Neural cell (in vitro differentiated cells): Measurements from ENCODE around the gene ARSA. TPM values are rescaled to one million over a fixed set of nuclear protein-coding genes. Genes with fewer than 3 reads are reported as not detected.

Source experiments
- H2AFZ ChIP-seq: fragments of 200-600, 300-800 bp; sonication (generic), shearing (Covaris generic); 2 replicates; pipeline ENCODE4 v1.6.0; 2014; ENCODE audit warnings: low read depth, mild to moderate bottlenecking, antibody characterized with exemption, low read length, moderate library complexity
- H3F3A ChIP-seq: fragments of 200-600 bp; shearing (Covaris generic); 2 replicates; pipeline ENCODE4 v1.6.1; 2016; ENCODE audit warnings: mild to moderate bottlenecking, moderate library complexity, mixed read lengths, antibody characterized with exemption, low read length; ENCODE audit not compliant: insufficient read depth, poor library complexity, severe bottlenecking
- H3K27ac ChIP-seq: fragments of 200-600, 300-800 bp; sonication (generic), shearing (Covaris generic); 2 replicates; pipeline ENCODE4 v1.5.1; 2014; ENCODE audit warnings: mild to moderate bottlenecking, low read length, moderate library complexity
- H3K27me3 ChIP-seq: fragments of 300-800, 200-600 bp; sonication (generic), shearing (Covaris generic); 2 replicates; pipeline ENCODE4 v1.6.0; 2014; ENCODE audit warnings: mild to moderate bottlenecking, low read depth, low read length, moderate library complexity; ENCODE audit not compliant: insufficient read depth
- H3K36me3 ChIP-seq: fragments of 300-800, 200-600 bp; sonication (generic), shearing (Covaris generic); 2 replicates; pipeline ENCODE4 v1.5.1; 2014; ENCODE audit warnings: mild to moderate bottlenecking, antibody characterized with exemption, low read length, moderate library complexity; ENCODE audit not compliant: insufficient read depth
- H3K4me2 ChIP-seq: fragments of 300-800, 200-600 bp; sonication (generic), shearing (Covaris generic); 2 replicates; pipeline ENCODE4 v1.6.0; 2014; ENCODE audit warnings: mild to moderate bottlenecking, low read length
- H3K4me3 ChIP-seq: fragments of 300-800, 200-600 bp; sonication (generic), shearing (Covaris generic); 2 replicates; pipeline ENCODE4 v1.5.1; 2014; ENCODE audit warnings: mild to moderate bottlenecking, low read length, moderate library complexity
- H3K79me2 ChIP-seq: fragments of 200-600 bp; shearing (Covaris generic); replicated peaks from 2 replicates; pipeline ENCODE4 v1.6.0; 2014; ENCODE audit warnings: mild to moderate bottlenecking, low read length, moderate library complexity; ENCODE audit not compliant: insufficient read depth
- H3K9ac ChIP-seq: fragments of 300-800, 200-600 bp; sonication (generic), shearing (Covaris generic); 2 replicates; pipeline ENCODE4 v1.6.1; 2016; ENCODE audit warnings: mild to moderate bottlenecking, low read length, mixed read lengths
- H3K9me2 ChIP-seq: fragments of 200-600 bp; shearing (Covaris generic); 2 replicates; pipeline ENCODE4 v1.6.1; 2016; ENCODE audit warnings: mild to moderate bottlenecking, low read length, mixed read lengths; ENCODE audit not compliant: insufficient read depth
- H3K9me3 ChIP-seq: fragments of 200-600, 300-800 bp; sonication (generic), shearing (Covaris generic); 2 replicates; pipeline ENCODE4 v1.6.1; 2016; ENCODE audit warnings: mild to moderate bottlenecking, mixed run types, low read length, moderate library complexity, mixed read lengths
- H4K20me1 ChIP-seq: fragments of 200-600 bp; shearing (Covaris generic); 2 replicates; pipeline ENCODE4 v1.6.1; 2016; ENCODE audit warnings: mild to moderate bottlenecking, mixed run types; ENCODE audit not compliant: insufficient read depth
- EP300 ChIP-seq: fragments of 450-650 bp; conservative IDR thresholded peaks from 2 replicates; pipeline ENCODE4 v1.6.1; 2014; ENCODE audit warnings: antibody characterized with exemption, mild to moderate bottlenecking, moderate library complexity; ENCODE audit not compliant: poor library complexity, severe bottlenecking
- EZH2 ChIP-seq: fragments of 200-600, 300-800 bp; shearing (Covaris generic), sonication (generic); IDR thresholded peaks from 2 replicates; pipeline ENCODE4 v1.6.1; 2014; ENCODE audit warnings: antibody characterized with exemption, low read length, borderline replicate concordance, mild to moderate bottlenecking; ENCODE audit not compliant: insufficient read depth, poor library complexity, severe bottlenecking
- MXI1 ChIP-seq: fragments of 450-650 bp; conservative IDR thresholded peaks from 2 replicates; pipeline ENCODE4 v1.6.1; 2014; ENCODE audit warnings: antibody characterized with exemption, mild to moderate bottlenecking; ENCODE audit not compliant: poor library complexity, severe bottlenecking
- POLR2AphosphoS5 ChIP-seq: IDR thresholded peaks from 2 replicates; pipeline ENCODE4 v1.6.1; 2012
- RAD21 ChIP-seq: fragments of 450-650 bp; conservative IDR thresholded peaks from 2 replicates; pipeline ENCODE4 v1.6.1; 2014; ENCODE audit warnings: antibody characterized with exemption, mild to moderate bottlenecking, moderate library complexity
- SMC3 ChIP-seq: fragments of 450-650 bp; conservative IDR thresholded peaks from 2 replicates; pipeline ENCODE4 v1.6.1; 2014; ENCODE audit warnings: antibody characterized with exemption, mild to moderate bottlenecking, moderate library complexity; ENCODE audit not compliant: poor library complexity
- TAF1 ChIP-seq: IDR thresholded peaks from 2 replicates; pipeline ENCODE4 v1.6.1; 2012; ENCODE audit warnings: low read depth
- polyA plus RNA-seq: library from polyadenylated mRNA; depleted of rRNA; stranded (reverse); fragments of >200 nt; gene quantifications from 2 replicates; pipeline ENCODE4 v1.2.3, GENCODE V29; 2014
- TF ChIP-seq, protein P1 (sequence below): IDR thresholded peaks from 2 replicates; pipeline ENCODE4 v1.6.1; 2012; ENCODE audit warnings: borderline replicate concordance
- TF ChIP-seq, protein P2 (sequence below): fragments of 450-650 bp; IDR thresholded peaks from 2 replicates; pipeline ENCODE4 v1.5.1; 2014; ENCODE audit warnings: antibody characterized with exemption, mild to moderate bottlenecking, moderate library complexity; ENCODE audit not compliant: poor library complexity, severe bottlenecking

ARSA gene
- polyA plus RNA-seq, 1 donor from 2014 or later: 32.5 TPM

DNA sequence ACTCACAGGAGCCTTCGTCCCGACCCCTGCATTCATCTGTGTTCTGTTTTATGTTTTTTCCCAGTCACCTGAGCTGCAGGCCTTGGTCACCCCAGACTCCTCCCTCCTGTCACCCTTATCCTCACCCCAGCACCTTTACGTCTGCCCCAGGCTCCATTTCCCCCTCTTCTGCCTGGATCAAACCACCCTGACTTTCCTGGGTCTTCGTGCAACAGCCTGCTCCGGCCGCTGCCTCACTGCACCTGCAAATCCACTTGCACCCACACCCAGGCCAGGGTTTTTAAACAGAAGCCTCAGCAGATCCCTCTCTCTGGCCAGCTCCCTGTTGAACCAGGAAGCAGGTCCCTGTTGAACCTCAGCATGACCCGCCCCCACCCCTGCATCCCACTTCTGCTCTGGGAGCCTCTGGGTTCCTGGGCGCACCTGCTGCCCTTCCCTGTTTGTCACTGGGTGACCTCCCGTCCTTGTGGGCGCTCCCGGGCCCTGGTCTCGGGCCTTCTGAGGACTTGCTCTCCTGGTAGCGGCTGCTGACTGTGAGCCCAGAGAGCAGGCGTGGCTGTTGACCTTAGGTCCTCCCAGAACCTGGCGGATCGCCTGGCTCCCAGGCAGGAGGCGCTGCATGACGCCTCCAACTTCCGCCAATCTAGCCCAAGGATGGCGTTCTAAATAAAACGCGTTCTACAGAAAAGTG, 14.5 kb downstream of the ARSA start:
- Histone ChIP-seq H3F3A (no peaks in the 10 kb centered on the region), H3K27ac (no peak overlapping the region), H4K20me1 (no peaks in the 10 kb centered on the region), H3K79me2 (no peaks in the 10 kb centered on the region), H3K9me3 (no peaks in the 10 kb centered on the region), H3K9ac (no peak overlapping the region), H3K4me3 (no peak overlapping the region), H3K4me2 (no peak overlapping the region), H3K27me3 (no peaks in the 10 kb centered on the region), H3K9me2 (no peaks in the 10 kb centered on the region), H2AFZ (no peak overlapping the region), H3K36me3 (no peaks in the 10 kb centered on the region)
- no peak for TF ChIP-seq TAF1
- no peak for TF ChIP-seq EP300
- no peak for TF ChIP-seq MXI1
- TF ChIP-seq, protein P1, sequence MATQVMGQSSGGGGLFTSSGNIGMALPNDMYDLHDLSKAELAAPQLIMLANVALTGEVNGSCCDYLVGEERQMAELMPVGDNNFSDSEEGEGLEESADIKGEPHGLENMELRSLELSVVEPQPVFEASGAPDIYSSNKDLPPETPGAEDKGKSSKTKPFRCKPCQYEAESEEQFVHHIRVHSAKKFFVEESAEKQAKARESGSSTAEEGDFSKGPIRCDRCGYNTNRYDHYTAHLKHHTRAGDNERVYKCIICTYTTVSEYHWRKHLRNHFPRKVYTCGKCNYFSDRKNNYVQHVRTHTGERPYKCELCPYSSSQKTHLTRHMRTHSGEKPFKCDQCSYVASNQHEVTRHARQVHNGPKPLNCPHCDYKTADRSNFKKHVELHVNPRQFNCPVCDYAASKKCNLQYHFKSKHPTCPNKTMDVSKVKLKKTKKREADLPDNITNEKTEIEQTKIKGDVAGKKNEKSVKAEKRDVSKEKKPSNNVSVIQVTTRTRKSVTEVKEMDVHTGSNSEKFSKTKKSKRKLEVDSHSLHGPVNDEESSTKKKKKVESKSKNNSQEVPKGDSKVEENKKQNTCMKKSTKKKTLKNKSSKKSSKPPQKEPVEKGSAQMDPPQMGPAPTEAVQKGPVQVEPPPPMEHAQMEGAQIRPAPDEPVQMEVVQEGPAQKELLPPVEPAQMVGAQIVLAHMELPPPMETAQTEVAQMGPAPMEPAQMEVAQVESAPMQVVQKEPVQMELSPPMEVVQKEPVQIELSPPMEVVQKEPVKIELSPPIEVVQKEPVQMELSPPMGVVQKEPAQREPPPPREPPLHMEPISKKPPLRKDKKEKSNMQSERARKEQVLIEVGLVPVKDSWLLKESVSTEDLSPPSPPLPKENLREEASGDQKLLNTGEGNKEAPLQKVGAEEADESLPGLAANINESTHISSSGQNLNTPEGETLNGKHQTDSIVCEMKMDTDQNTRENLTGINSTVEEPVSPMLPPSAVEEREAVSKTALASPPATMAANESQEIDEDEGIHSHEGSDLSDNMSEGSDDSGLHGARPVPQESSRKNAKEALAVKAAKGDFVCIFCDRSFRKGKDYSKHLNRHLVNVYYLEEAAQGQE: no peak
- TF ChIP-seq, protein P2, sequence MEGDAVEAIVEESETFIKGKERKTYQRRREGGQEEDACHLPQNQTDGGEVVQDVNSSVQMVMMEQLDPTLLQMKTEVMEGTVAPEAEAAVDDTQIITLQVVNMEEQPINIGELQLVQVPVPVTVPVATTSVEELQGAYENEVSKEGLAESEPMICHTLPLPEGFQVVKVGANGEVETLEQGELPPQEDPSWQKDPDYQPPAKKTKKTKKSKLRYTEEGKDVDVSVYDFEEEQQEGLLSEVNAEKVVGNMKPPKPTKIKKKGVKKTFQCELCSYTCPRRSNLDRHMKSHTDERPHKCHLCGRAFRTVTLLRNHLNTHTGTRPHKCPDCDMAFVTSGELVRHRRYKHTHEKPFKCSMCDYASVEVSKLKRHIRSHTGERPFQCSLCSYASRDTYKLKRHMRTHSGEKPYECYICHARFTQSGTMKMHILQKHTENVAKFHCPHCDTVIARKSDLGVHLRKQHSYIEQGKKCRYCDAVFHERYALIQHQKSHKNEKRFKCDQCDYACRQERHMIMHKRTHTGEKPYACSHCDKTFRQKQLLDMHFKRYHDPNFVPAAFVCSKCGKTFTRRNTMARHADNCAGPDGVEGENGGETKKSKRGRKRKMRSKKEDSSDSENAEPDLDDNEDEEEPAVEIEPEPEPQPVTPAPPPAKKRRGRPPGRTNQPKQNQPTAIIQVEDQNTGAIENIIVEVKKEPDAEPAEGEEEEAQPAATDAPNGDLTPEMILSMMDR: no peak
- no peak for TF ChIP-seq EZH2
- TF ChIP-seq SMC3: no peak
- TF ChIP-seq RAD21: no peak
- TF ChIP-seq POLR2AphosphoS5: no peak

DNA sequence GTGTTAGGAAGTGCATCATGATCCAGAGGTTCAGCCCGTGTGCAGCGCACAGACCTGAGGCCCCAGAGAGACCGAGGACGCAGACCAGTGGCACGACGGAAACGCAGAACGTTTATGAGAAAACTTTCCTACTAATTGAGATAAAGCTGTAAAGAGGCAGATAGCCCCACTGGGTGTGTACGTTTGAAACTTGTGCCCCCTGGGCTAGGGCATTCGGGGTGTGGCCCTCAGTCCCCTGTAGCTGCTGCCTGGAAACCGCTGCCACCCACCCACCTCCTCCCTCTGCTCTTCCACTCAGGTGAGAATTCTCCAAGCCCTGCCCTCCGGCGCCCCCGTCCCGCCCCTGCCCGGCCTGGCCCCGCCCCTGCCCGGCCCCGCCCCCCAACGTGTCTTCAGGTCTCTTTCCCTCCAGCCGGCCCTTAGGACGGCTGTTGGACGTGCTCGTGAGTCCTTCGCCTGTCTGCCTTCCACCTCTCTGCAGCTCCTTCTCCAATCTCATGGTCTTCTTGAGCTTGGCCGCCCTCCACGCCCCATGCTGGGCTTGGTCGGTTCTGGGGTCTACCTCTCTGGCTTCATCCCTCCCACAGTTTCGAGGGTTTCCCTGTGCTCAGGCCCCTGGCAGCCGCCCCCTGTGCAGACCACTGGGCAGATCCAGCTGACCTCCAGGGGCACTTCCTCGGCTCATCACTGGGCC, 15.3 kb downstream of the ARSA start:
- no peaks in the 10 kb centered on the region for H4K20me1 ChIP-seq
- TF ChIP-seq EZH2 (no peak), EP300 (no peak), SMC3 (no peak), TAF1 (no peak)
- TF ChIP-seq, protein P1: no peak
- no peaks in the 10 kb centered on the region for H3F3A ChIP-seq
- no peak overlapping the region for H3K9ac ChIP-seq
- H3K27ac ChIP-seq: no peak overlapping the region
- no peak overlapping the region for H2AFZ ChIP-seq
- no peaks in the 10 kb centered on the region for H3K27me3 ChIP-seq
- H3K4me3 ChIP-seq: no peak overlapping the region
- no peaks in the 10 kb centered on the region for H3K9me2 ChIP-seq
- H3K79me2 ChIP-seq: no peaks in the 10 kb centered on the region
- no peak overlapping the region for H3K4me2 ChIP-seq
- no peaks in the 10 kb centered on the region for H3K9me3 ChIP-seq
- peaks cover 2% of the 10 kb centered on the region for H3K36me3 ChIP-seq
